GM12801 (cell line): ENCODE results near the gene ZBTB7B.

ENCODE experiments used
- CTCF ChIP-seq: IDR thresholded peaks from one replicate; pipeline ENCODE4 v1.5.1; 2011; ENCODE audit warnings: control low read depth; ENCODE audit not compliant: insufficient read length; ENCODE audit errors: extremely low read depth

ZBTB7B gene

GRCh38 chr1:154958036-154958435 lies 44.6 kb upstream of the ZBTB7B start:
- TF ChIP-seq CTCF = no peak

- no peak for TF ChIP-seq CTCF
Observed at GRCh38 chr1:154958681-154959425, 43.7 kb upstream of the ZBTB7B start.

- no peak for TF ChIP-seq CTCF
Observed at GRCh38 chr1:154959426-154959780, 43.2 kb upstream of the ZBTB7B start.

GRCh38 chr1:154960446-154961136 lies 42.0 kb upstream of the ZBTB7B start:
- no peak for TF ChIP-seq CTCF

GRCh38 chr1:154961207-154962155 lies 41.1 kb upstream of the ZBTB7B start, which contains the start of gene PYGO2:
Gene PYGO2, minus strand, starts transcription at chr1:154961782. Its CDS starts 206 bp downstream, at chr1:154961576.
- no peak for TF ChIP-seq CTCF

GRCh38 chr1:154962156-154962749 lies 40.3 kb upstream of the ZBTB7B start:
- no peak for TF ChIP-seq CTCF
